ENCODE data around the gene FBRS. TPM values are rescaled to one million over a fixed set of nuclear protein-coding genes. Genes with fewer than 3 reads are reported as not detected.

FBRS gene
- total and polyA plus RNA-seq, 2 donors from 2014 or later, result 26.3 to 66.2 TPM

DNA sequence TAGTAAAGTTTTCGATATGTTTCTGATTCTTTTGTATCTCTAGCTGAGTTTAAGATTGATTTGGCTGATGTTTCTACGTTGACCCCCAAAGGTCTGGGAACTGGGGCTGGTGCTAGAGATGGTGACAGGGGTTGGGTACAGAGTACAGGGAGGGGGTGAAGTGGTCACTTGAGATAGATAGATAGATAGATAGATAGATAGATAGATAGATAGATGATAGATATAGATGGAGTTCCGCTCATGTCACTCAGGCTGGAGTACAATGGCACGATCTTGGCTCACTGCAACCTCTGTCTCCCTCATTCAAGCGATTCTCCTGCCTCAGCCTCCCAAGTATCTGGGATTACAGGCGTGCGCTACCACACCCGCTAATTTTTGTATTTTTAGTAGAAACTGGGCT lies 1.8 kb upstream of the FBRS start:
- Histone ChIP-seq H3K27ac (ENCODE audit: low read depth in 2 of 2, low read length in 2 of 2) (no peak overlapping the region), H3K27me3 (ENCODE audit: control insufficient read depth, insufficient read depth, low read length) (no peaks in the 10 kb centered on the region), H3K9me3 (ENCODE audit: control insufficient read depth in 2 of 3, insufficient read depth in 1 of 3, low read length in 3 of 3) (no peaks in the 10 kb centered on the region), H3K4me1 (ENCODE audit: control insufficient read depth in 2 of 3, insufficient read depth in 2 of 3, low read depth in 1 of 3, low read length in 3 of 3) (peaks cover 3 to 28% (median 23%) of the 10 kb centered on the region in 3 donors), H3K36me3 (ENCODE audit: control insufficient read depth in 2 of 3, insufficient read depth in 3 of 3, low read length in 3 of 3) (peaks cover 10 to 36% (median 10%) of the 10 kb centered on the region in 3 donors), H3K4me3 (ENCODE audit: low read length in 3 of 3) (no peak overlapping the region), H3K9ac (ENCODE audit: low read length in 3 of 3) (no peak overlapping the region)
- FAIRE-seq (no peak), DNase-seq (no peak)
- intact Hi-C loops (cut with DNase I), result no loop called here
- TF ChIP-seq CTCF (IDR thresholded peaks at IDR 0.05; ENCODE audit: borderline replicate concordance, extremely low read depth, insufficient read depth), result no peak

- intact Hi-C loops (cut with DNase I), result no loop called here
- peak overlapping the region; percentile 35 to 83 (median 50) for H3K9ac ChIP-seq (ENCODE audit: low read length in 3 of 3)
- peak overlapping the region; percentile 55 to 71 (median 70) for H3K4me3 ChIP-seq (ENCODE audit: low read length in 3 of 3)
- no peaks in the 10 kb centered on the region for H3K27me3 ChIP-seq (ENCODE audit: control insufficient read depth, insufficient read depth, low read length)
- H3K36me3 ChIP-seq (ENCODE audit: control insufficient read depth in 2 of 3, insufficient read depth in 3 of 3, low read length in 3 of 3), result peaks cover 10 to 45% (median 11%) of the 10 kb centered on the region in 3 donors
- H3K9me3 ChIP-seq (ENCODE audit: control insufficient read depth in 2 of 3, insufficient read depth in 1 of 3, low read length in 3 of 3), result no peaks in the 10 kb centered on the region
- H3K4me1 ChIP-seq (ENCODE audit: control insufficient read depth in 2 of 3, insufficient read depth in 2 of 3, low read depth in 1 of 3, low read length in 3 of 3), result peaks cover 3 to 30% (median 21%) of the 10 kb centered on the region in 3 donors
- TF ChIP-seq CTCF (IDR thresholded peaks at IDR 0.05; ENCODE audit: borderline replicate concordance, extremely low read depth, insufficient read depth), result no peak
- peak overlapping the region; percentile 79 to 88 for H3K27ac ChIP-seq (ENCODE audit: low read depth in 2 of 2, low read length in 2 of 2)
- peak in 1 of 5 donors; percentile 61 for DNase-seq
- FAIRE-seq, result no peak
Observed at GRCh38 chr16:30656974-30657865, 1.0 kb upstream of the FBRS start.

DNA sequence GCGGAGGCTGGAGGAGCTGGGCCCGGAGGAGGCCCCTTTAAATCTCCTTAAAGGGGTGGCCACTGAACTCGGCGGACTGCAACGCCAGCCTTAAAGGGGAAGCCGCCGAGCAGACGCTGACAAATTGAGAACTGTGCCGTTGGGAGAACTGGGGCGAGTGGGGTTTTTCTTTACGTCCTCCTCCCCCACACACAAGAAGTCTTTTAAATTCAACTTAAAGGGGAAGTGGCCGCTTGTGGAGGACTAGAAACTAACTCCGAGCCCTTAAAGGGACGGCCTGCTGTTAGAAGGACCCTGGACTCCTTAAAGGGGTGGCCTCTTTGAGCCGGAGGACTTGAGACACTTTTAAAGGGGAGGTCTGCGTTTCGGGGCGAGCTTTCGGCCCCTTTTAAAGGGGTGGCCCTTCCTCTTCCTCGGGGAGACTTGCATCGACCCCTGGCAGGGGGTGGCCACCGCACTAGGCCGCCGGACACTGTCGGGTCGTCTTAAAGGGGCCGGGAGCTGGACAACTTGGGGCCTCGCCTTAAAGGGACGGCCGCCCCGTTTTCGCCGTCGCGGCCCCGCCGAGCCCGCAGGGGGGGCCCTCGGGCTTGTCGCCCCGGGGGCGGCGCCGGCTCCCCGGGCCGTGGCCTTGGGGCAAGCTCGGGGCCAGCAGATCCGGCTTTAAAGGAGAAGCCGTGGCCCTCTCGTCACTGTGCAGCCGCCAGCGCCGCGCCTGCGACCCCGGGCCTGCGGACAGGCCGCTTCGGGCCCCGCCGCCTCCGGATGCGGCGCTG lies 688 bp downstream of the FBRS start:
- no peaks in the 10 kb centered on the region for H3K27me3 ChIP-seq (ENCODE audit: control insufficient read depth, insufficient read depth, low read length)

More for the DNA sequence above, 688 bp downstream of the FBRS start:
- peak overlapping the region; percentile 85 to 96 (median 94) for H3K4me3 ChIP-seq (ENCODE audit: low read length in 3 of 3)
- FAIRE-seq, result no peak
- peaks cover 3 to 34% (median 21%) of the 10 kb centered on the region in 3 donors for H3K4me1 ChIP-seq (ENCODE audit: control insufficient read depth in 2 of 3, insufficient read depth in 2 of 3, low read depth in 1 of 3, low read length in 3 of 3)
- H3K9me3 ChIP-seq (ENCODE audit: control insufficient read depth in 2 of 3, insufficient read depth in 1 of 3, low read length in 3 of 3), result no peaks in the 10 kb centered on the region
- intact Hi-C loops (cut with DNase I), result no loop called here
- DNase-seq, result peak in 4 of 5 donors; percentile 96 to 99 (median 98)
- H3K36me3 ChIP-seq (ENCODE audit: control insufficient read depth in 2 of 3, insufficient read depth in 3 of 3, low read length in 3 of 3), result peaks cover 13 to 55% (median 25%) of the 10 kb centered on the region in 3 donors
- peak overlapping the region; percentile 100 for H3K27ac ChIP-seq (ENCODE audit: low read depth in 2 of 2, low read length in 2 of 2)
- peak overlapping the region; percentile 42 to 96 (median 85) for H3K9ac ChIP-seq (ENCODE audit: low read length in 3 of 3)
- TF ChIP-seq CTCF (IDR thresholded peaks at IDR 0.05; ENCODE audit: borderline replicate concordance, extremely low read depth, insufficient read depth), result peak; percentile 15
